Stimulated activated CD4-positive, alpha-beta T cell treated with anti-CD3 and anti-CD28 coated beads, Interleukin-2, amount 100 ng/mL, for 24 hours (primary cell): Measurements from ENCODE around the gene GPR3.
A peak's percentile ranks its signal among the peaks of the same experiment; 100 is the strongest.

Experiments used
- DNase-seq, 2 donors: peaks; one replicate each; pipeline ENCODE4 v3.0.0-alpha.2; 2020

GPR3 gene, protein sequence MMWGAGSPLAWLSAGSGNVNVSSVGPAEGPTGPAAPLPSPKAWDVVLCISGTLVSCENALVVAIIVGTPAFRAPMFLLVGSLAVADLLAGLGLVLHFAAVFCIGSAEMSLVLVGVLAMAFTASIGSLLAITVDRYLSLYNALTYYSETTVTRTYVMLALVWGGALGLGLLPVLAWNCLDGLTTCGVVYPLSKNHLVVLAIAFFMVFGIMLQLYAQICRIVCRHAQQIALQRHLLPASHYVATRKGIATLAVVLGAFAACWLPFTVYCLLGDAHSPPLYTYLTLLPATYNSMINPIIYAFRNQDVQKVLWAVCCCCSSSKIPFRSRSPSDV

GRCh38 chr1:27392096-27392777 lies at the start of gene GPR3:
Gene GPR3, plus strand, starts transcription at chr1:27392622. Its CDS starts 1,177 bp downstream, at chr1:27393799.
- DNase-seq, result peak; percentile 93 to 97

- DNase-seq, result peak; percentile 65 to 71
These were observed 49.4 kb upstream of the GPR3 start for GRCh38 chr1:27342778-27343638.

DNA sequence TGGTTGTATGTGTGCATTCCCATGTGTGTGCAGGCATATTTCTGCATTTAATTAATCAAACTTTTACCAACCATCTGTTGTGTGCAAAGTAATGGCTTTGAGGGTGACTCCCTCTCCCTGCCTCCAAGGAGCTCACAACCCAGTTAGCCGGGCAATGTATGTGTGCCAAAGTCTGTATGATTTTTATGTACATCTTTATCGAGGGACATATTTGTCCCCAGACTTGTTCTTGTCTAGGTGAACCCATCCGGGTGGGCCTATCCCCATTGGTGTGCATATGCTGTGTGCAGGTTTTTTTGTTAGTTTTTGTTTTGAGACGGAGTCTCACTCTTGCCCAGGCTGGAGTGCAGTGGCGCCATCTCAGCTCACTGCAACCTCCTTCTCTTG lies 48.8 kb upstream of the GPR3 start:
- DNase-seq, result no peak

GRCh38 chr1:27345272-27345671 lies 47.1 kb upstream of the GPR3 start:
- DNase-seq, result no peak

GRCh38 chr1:27346357-27346756 lies 46.1 kb upstream of the GPR3 start:
- no peak for DNase-seq

DNA sequence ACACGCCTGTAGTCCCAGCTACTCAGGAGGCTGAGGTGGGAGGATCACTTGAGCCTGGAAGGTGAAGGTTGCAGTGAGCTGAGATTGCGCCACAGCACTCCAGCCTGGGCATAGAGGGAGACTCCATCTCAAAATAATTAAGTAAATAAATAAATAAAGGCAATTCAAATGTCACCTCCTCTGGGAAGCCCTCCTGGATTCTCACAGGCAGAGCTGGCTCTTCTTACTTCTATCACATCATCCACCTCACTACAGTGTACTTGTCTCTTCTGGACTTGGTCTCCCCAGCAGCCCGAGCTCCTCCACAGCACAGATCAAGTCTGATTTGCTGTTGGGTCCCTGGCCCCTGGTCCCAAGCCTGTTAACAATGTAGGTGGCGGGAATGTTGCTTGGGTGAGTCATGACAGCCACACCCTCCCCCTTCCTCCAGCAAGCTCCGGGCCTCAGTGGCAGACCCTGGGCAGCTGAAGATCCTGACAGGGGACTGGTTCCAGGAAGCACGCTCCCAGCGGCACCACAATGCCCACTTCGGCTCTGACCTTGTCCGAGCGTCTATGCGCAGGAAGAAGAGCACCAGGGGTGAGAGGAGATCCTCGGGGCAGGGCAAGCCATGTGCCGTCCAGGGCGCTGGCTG lies 45.3 kb upstream of the GPR3 start:
- DNase-seq, result no peak

GRCh38 chr1:27348861-27349783 lies 43.3 kb upstream of the GPR3 start:
- DNase-seq, result peak in 1 of 2 donors; percentile 31

DNA sequence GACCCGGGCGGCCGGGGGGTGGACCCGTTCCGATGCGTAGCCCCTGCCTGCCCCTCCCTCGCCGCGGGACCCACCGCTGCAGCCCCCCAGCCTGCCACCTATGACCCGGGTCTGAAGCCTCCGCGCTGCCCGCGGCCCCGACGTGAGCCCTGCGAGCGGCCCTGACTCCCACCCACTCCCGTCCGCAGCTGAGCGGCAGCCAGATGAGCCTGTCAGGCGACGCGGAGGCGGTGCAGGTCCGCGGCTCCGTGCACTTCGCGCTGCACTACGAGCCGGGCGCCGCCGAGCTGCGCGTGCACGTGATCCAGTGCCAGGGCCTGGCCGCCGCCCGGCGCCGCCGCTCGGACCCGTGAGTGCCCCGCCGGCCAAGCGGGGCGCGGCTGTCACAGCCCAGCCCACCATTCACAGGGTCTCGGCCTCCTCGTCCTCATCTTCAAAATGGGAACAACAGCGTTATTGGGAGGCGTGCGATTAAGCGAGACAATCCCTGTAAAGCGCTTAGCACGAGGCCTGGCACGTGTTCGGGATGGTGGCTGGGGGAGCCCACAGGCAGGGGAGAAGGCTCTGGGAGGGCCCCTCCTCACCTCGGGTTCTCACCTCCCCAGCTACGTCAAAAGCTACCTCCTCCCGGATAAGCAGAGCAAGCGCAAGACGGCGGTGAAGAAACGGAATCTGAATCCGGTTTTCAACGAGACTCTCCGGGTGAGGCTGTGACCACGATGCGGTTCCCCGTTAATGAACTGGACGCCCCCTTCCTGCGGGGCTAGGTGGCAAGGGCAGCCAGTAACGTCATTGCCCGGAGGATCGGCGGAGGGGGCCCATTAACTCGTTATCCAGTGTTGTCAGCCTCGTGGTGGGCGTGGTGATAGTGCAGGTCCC lies 42.4 kb upstream of the GPR3 start:
- peak in 1 of 2 donors; percentile 20 for DNase-seq

- DNase-seq, result no peak
These were observed 41.5 kb upstream of the GPR3 start for GRCh38 chr1:27350663-27351540.

DNA sequence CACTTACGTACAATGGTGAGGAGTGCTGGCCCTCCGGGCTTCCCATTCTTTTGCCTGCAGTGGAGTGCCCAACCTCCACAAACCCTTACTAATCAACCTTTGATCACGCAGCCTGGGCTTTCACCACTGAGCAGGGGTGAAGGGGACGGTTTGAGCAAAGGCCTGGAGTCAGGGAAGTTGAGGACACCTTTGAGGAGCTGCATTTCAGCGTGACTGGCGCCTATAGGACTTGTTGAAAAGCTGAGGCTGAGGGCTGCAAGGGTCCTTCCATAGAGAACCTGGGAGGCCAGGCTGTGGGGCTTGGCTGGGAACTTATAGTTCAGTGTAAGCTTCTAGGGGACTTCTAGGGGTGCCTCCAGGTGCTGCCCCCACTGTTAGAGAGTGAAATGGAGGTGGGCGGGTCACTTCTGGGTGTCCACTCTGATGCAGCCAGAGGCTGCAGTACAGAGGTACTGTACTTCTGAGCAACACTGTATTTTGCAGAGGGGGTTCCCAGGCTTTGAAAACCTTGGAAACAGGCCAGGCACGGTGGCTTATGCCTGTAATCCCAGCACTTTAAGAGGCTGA lies 40.8 kb upstream of the GPR3 start:
- no peak for DNase-seq

DNA sequence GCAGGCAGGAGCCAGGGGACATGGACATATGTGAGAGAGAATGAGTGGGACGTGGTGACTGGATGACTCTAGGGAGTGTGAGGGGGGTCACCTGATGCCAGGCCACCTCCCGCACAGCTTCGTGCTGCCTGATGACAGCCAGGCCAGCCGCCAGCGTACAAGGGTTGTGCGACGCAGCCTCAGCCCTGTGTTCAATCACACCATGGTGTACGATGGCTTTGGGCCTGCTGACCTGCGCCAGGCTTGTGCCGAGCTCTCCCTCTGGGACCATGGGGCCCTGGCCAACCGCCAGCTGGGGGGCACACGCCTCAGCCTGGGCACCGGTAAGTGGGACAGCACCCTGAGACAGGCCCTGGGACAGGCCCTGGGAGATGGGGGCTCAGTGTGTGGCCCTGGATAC lies 39.3 kb upstream of the GPR3 start:
- no peak for DNase-seq

- no peak for DNase-seq
These were observed 38.8 kb upstream of the GPR3 start for GRCh38 chr1:27353629-27354028.

- no peak for DNase-seq
These were observed 36.7 kb upstream of the GPR3 start for GRCh38 chr1:27355683-27356082.

GRCh38 chr1:27356277-27356618 lies 36.2 kb upstream of the GPR3 start:
- DNase-seq, result no peak

- DNase-seq, result peak; percentile 39 to 58
These were observed 35.7 kb upstream of the GPR3 start for GRCh38 chr1:27356619-27357280.

DNA sequence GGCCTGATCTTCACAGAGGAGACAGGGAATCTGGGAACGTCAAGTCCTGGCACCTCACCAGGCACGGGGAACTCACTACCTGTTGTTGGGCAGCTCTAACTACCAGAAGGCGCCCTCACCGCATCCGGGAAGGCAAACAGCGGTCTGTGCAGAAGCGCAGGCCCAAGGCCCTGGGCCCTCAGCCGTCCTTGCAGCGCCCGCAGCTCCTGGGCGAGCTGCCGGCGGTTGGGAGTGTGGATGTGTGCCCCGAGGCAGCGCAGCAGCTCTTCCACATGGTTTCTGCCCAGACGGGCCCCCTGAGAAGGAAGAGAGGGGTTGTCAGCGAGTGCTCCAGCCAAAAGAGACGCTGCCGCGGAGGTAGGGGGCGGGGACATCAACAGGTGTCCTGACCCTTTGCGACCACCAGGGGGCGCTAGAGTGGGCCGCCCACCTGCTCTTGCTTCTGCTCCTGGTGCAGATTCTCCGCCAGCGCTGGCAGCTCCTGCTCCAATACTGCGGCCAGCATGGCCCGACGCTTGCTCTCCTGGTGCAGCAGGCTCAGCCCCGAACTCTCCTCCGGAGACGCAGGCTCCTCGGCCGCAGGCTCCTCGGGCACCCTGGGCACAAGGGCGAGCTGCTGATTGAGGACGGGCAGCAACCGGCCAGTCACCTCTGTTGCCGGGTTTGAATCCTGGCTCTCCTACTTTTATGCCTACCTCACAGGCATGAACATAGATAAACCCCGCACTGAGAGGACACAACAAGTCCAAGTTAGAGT lies 35.0 kb upstream of the GPR3 start:
- DNase-seq, result peak; percentile 81 to 82

DNA sequence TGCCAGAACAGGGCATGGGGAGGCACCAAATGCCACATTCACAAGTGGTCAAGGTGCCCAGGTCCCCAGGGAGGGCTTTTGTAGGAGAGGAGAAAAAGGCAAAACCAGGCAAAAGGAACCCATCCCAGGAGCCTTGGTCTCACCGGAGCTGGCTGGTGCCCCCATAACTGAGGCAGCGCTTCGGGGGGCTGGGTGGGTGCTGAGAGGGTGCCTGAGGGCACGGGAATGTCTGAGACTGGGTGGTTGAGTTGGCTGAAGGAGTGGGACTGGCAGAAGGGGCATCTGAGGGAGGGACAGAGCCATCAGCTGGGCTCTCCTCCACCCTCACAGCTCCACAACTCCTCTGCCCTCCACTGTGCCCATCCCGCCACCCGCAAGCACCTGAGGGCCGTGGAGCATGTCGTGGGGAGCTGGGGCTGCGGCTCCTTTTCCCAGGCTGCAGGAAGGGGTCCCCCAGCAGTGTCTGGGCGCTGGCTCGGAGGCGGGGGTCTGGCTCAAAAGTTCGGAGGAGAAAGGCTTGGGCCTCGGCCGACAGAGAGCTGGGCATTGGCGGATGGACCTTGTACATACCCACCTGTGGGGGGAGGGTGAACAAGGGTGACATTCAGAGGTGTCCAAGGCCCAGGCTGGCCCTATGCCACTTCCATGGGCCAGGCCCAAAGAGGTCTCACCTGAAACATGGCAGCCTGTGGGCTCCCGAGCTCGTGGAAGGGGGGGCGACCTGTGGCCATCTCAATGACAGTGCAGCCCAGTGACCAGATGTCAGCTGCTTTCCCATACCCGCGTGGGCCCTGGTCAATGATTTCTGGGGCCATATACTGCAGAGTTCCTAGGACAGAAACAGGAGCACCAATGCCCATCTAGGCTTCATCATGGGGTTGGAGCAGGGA lies 34.1 kb upstream of the GPR3 start:
- DNase-seq, result no peak
